Nephron (organoid): Measurements from ENCODE around the gene C12orf75.

ENCODE experiments used
- H3K27ac Mint-ChIP-seq, 3 experiments: 2 replicates each; pipeline ENCODE4 v1.8.0; 2020; ENCODE audit warnings: mixed read lengths in 3 of 3, mild to moderate bottlenecking in 2 of 3, moderate library complexity in 1 of 3
- H3K27me3 Mint-ChIP-seq: 2 replicates; pipeline ENCODE4 v1.8.0; 2021; ENCODE audit warnings: low read depth, mild to moderate bottlenecking, moderate library complexity, mixed read lengths
- H3K36me3 Mint-ChIP-seq: 2 replicates; pipeline ENCODE4 v1.8.0; 2020; ENCODE audit warnings: low read depth, mixed read lengths
- H3K4me1 Mint-ChIP-seq: 2 replicates; pipeline ENCODE4 v1.8.0; 2020; ENCODE audit warnings: mixed read lengths
- H3K4me3 Mint-ChIP-seq, 3 experiments: 2 replicates each; pipeline ENCODE4 v1.8.0; 2020; ENCODE audit warnings: mild to moderate bottlenecking in 3 of 3, mixed read lengths in 3 of 3, moderate library complexity in 2 of 3
- H3K9me3 Mint-ChIP-seq: 2 replicates; pipeline ENCODE4 v1.8.0; 2020; ENCODE audit warnings: mixed read lengths
- CTCF ChIP-seq, 3 experiments: fragments of 200-600 bp; sonication (generic); IDR thresholded peaks; one replicate each; pipeline ENCODE4 v1.5.0; 2021; ENCODE audit warnings: antibody characterized with exemption in 3 of 3; ENCODE audit not compliant: unreplicated experiment in 3 of 3

Gene C12orf75

GRCh38 chr12:105348142-105348541, 17.7 kb downstream of the C12orf75 start:
- Mint-ChIP-seq H3K36me3 (peaks cover 12% of the 10 kb centered on the region), H3K27me3 (no peaks in the 10 kb centered on the region), H3K4me1 (peaks cover 7% of the 10 kb centered on the region), H3K9me3 (no peaks in the 10 kb centered on the region), H3K4me3 (no peak overlapping the region), H3K27ac (no peak overlapping the region)
- TF ChIP-seq CTCF (IDR thresholded peaks at IDR 0.05; ENCODE audit: unreplicated experiment in 3 of 3), result no peak

GRCh38 chr12:105348561-105348960, 18.1 kb downstream of the C12orf75 start:
- H3K27me3 Mint-ChIP-seq, result no peaks in the 10 kb centered on the region
- H3K27ac Mint-ChIP-seq, result no peak overlapping the region
- peaks cover 12% of the 10 kb centered on the region for H3K36me3 Mint-ChIP-seq
- no peaks in the 10 kb centered on the region for H3K9me3 Mint-ChIP-seq
- TF ChIP-seq CTCF (IDR thresholded peaks at IDR 0.05; ENCODE audit: unreplicated experiment in 3 of 3), result no peak
- H3K4me3 Mint-ChIP-seq, result no peak overlapping the region
- peaks cover 7% of the 10 kb centered on the region for H3K4me1 Mint-ChIP-seq

- peaks cover 12% of the 10 kb centered on the region for H3K36me3 Mint-ChIP-seq
- no peaks in the 10 kb centered on the region for H3K9me3 Mint-ChIP-seq
- no peaks in the 10 kb centered on the region for H3K27me3 Mint-ChIP-seq
- TF ChIP-seq CTCF (IDR thresholded peaks at IDR 0.05; ENCODE audit: unreplicated experiment in 3 of 3), result no peak
- H3K27ac Mint-ChIP-seq, result no peak overlapping the region
- H3K4me3 Mint-ChIP-seq, result no peak overlapping the region
- H3K4me1 Mint-ChIP-seq, result peaks cover 7% of the 10 kb centered on the region
Observed at GRCh38 chr12:105349138-105349537, 18.6 kb downstream of the C12orf75 start.

GRCh38 chr12:105351523-105351922, 21.0 kb downstream of the C12orf75 start:
- no peak overlapping the region for H3K4me3 Mint-ChIP-seq
- peaks cover 9% of the 10 kb centered on the region for H3K36me3 Mint-ChIP-seq
- H3K27ac Mint-ChIP-seq, result no peak overlapping the region
- H3K9me3 Mint-ChIP-seq, result no peaks in the 10 kb centered on the region
- H3K4me1 Mint-ChIP-seq, result peaks cover 7% of the 10 kb centered on the region
- no peaks in the 10 kb centered on the region for H3K27me3 Mint-ChIP-seq
- TF ChIP-seq CTCF (IDR thresholded peaks at IDR 0.05; ENCODE audit: unreplicated experiment in 3 of 3), result no peak

GRCh38 chr12:105352052-105352451, 21.6 kb downstream of the C12orf75 start:
- Mint-ChIP-seq H3K4me1 (peaks cover 7% of the 10 kb centered on the region), H3K27me3 (no peaks in the 10 kb centered on the region), H3K27ac (no peak overlapping the region), H3K36me3 (peaks cover 9% of the 10 kb centered on the region), H3K9me3 (no peaks in the 10 kb centered on the region), H3K4me3 (no peak overlapping the region)
- no peak for TF ChIP-seq CTCF (IDR thresholded peaks at IDR 0.05; ENCODE audit: unreplicated experiment in 3 of 3)

GRCh38 chr12:105352940-105353635, 22.6 kb downstream of the C12orf75 start:
- TF ChIP-seq CTCF (IDR thresholded peaks at IDR 0.05; ENCODE audit: unreplicated experiment in 3 of 3), result no peak
- peaks cover 7% of the 10 kb centered on the region for H3K4me1 Mint-ChIP-seq
- H3K4me3 Mint-ChIP-seq, result no peak overlapping the region
- H3K9me3 Mint-ChIP-seq, result no peaks in the 10 kb centered on the region
- H3K36me3 Mint-ChIP-seq, result peaks cover 9% of the 10 kb centered on the region
- no peaks in the 10 kb centered on the region for H3K27me3 Mint-ChIP-seq
- H3K27ac Mint-ChIP-seq, result no peak overlapping the region
